ENCODE results near the gene TEX14. TPM values are rescaled to one million over a fixed set of nuclear protein-coding genes. Genes with fewer than 3 reads are reported as not detected.

The TEX14 gene
- total RNA-seq, 1 experiment from 2014 or later: 0.31 TPM

DNA sequence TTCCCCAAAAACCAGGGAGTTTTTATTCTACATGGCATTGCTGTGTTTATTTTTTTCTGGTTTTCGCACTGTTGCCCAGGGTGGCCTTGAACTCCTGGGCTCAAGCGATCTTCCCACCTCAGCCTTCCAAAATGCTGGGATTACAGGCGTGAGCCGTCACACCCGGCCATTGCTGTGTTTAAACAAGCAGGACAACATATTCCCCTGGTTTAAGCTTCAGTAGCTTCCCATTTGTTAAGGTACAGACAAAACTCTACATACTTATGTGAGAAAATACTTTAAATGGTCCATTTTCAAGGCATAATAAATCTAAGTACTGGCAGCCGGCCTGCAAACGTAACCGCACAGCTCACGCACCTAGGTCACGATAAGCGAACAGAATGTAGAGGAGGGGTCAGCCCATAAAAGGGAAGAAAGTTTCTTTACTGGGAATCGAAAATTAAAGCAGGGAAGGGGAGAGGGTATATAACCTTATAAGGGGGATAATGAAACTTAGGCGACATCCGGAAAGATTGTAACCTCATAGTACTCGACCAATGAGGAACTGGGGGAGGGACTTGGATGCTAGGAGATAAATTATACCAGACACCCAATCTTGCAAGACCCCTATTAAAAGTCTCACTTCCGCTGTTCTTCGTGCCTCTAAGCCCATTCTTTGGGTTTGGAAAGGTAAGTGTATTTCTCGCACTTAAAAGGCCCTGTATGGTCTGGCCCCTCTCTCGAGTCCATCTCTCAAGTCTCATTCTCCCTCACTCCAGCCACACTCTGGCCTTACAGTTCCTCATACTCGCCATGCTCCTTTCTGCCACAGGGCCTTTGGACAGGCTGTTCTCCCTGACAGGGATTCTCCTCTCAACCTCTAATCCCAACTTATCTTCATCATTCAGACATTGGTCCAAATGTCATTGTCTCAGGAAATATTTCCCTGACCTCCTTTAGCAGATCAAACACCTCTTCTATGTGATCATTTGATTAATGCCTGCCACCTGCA, 59.2 kb downstream of the TEX14 start:
- no peak overlapping the region for H2AFZ ChIP-seq (ENCODE audit: low read length)
- H2BK20ac ChIP-seq (ENCODE audit: low read depth, low read length, poor library complexity, severe bottlenecking): no peak overlapping the region
- H3K4me1 Mint-ChIP-seq: peaks cover 5 to 7% of the 10 kb centered on the region in 2 experiments; a peak in 2 of 4 replicates
- H3K27ac Mint-ChIP-seq: peak overlapping the region in 1 of 3 experiments; percentile 26; a peak in 1 of 7 replicates
- peak overlapping the region; percentile 41 for H2BK5ac ChIP-seq (ENCODE audit: insufficient read length, low read length)
- no peaks in the 10 kb centered on the region for H3K79me2 ChIP-seq (ENCODE audit: insufficient read depth, low read length)
- H2AK5ac ChIP-seq (ENCODE audit: insufficient read length, low read length): no peak overlapping the region
- H3K4me2 ChIP-seq (ENCODE audit: insufficient read depth, insufficient read length, low read length): peak overlapping the region; percentile 36
- no peak overlapping the region for H2BK12ac ChIP-seq (ENCODE audit: insufficient read length, low read depth, low read length)
- peak overlapping the region; percentile 82 for H3K27ac ChIP-seq (ENCODE audit: insufficient read length, low read depth, low read length)
- no peaks in the 10 kb centered on the region for H3K9me3 ChIP-seq (ENCODE audit: control insufficient read depth, low read depth, low read length)
- H3K18ac ChIP-seq (ENCODE audit: insufficient read length, low read depth, low read length): peak overlapping the region; percentile 67
- no peak overlapping the region for H3K56ac ChIP-seq (ENCODE audit: insufficient read length, low read depth, low read length)
- no peaks in the 10 kb centered on the region for H3K4me1 ChIP-seq (ENCODE audit: insufficient read depth, low read length)
- H3T11ph ChIP-seq (ENCODE audit: low read length): peak overlapping the region; percentile 38
- 0 out of 2 replicates have a peak overlapping the region, but pooled peaks have one; percentile 63 for H3K14ac ChIP-seq (ENCODE audit: insufficient read depth, low read length)
- H2BK15ac ChIP-seq (ENCODE audit: low read depth, low read length): no peak overlapping the region
- no peaks in the 10 kb centered on the region for H3K36me3 Mint-ChIP-seq (ENCODE audit: insufficient read depth in 1 of 3, low read depth in 3 of 3)
- peak overlapping the region in 1 of 2 experiments; percentile 8; a peak in 1 of 5 replicates for H3K4me3 Mint-ChIP-seq
- H3K23me2 ChIP-seq (ENCODE audit: insufficient read length, low read depth, low read length, poor library complexity, severe bottlenecking): no peaks in the 10 kb centered on the region
- H2BK120ac ChIP-seq (ENCODE audit: low read depth, low read length, poor library complexity, severe bottlenecking): peak overlapping the region; percentile 50
- H4K20me1 ChIP-seq (ENCODE audit: control insufficient read depth, insufficient read depth, insufficient read length): no peaks in the 10 kb centered on the region
- H4K8ac ChIP-seq (replicated peaks; ENCODE audit: insufficient read length, low read depth, low read length): no peak overlapping the region
- no peaks in the 10 kb centered on the region for H3K79me1 ChIP-seq (ENCODE audit: insufficient read depth, low read depth, low read length, poor library complexity, severe bottlenecking)
- H3K9ac ChIP-seq (ENCODE audit: extremely low read depth, insufficient read length, low read length): peak overlapping the region; percentile 70
- no peak overlapping the region; the same call in 1 of the 2 replicates for H3K4ac ChIP-seq (ENCODE audit: low read depth, low read length)
- no peak for DNase-seq
- WGBS (ENCODE audit: extremely low coverage, insufficient read length, low lambda C conversion rate): no CpG with 5 or more reads among the region's 20 CpGs
- no peaks in the 10 kb centered on the region for H3K9me3 Mint-ChIP-seq
- peak overlapping the region; percentile 92 for H4K5ac ChIP-seq (ENCODE audit: insufficient read length, low read depth, low read length)
- no peak overlapping the region for H3K23ac ChIP-seq (ENCODE audit: insufficient read length, low read depth, low read length)
- no peaks in the 10 kb centered on the region for H3K27me3 ChIP-seq (ENCODE audit: insufficient read depth, low read length)
- TF ChIP-seq, protein P1, sequence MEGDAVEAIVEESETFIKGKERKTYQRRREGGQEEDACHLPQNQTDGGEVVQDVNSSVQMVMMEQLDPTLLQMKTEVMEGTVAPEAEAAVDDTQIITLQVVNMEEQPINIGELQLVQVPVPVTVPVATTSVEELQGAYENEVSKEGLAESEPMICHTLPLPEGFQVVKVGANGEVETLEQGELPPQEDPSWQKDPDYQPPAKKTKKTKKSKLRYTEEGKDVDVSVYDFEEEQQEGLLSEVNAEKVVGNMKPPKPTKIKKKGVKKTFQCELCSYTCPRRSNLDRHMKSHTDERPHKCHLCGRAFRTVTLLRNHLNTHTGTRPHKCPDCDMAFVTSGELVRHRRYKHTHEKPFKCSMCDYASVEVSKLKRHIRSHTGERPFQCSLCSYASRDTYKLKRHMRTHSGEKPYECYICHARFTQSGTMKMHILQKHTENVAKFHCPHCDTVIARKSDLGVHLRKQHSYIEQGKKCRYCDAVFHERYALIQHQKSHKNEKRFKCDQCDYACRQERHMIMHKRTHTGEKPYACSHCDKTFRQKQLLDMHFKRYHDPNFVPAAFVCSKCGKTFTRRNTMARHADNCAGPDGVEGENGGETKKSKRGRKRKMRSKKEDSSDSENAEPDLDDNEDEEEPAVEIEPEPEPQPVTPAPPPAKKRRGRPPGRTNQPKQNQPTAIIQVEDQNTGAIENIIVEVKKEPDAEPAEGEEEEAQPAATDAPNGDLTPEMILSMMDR (conservative IDR thresholded peaks at IDR 0.05): no peak
- H4K91ac ChIP-seq (ENCODE audit: insufficient read length, low read depth, low read length): no peak overlapping the region
- H3K27me3 Mint-ChIP-seq (ENCODE audit: low read depth): no peaks in the 10 kb centered on the region; the same call in 1 of the 2 replicates
